Activated CD4-positive, alpha-beta T cell treated with anti-CD3 and anti-CD28 coated beads, Interleukin-10, Interleukin-2, amounts not matched to agents 100 ng/mL and 50 ng/mL, durations not matched to agents 16 hours and 8 hours (primary cell): ENCODE measurements around the gene GZMA.
A peak's percentile ranks its signal among the peaks of the same experiment; 100 is the strongest.
"Not testable (repeated sequence)": the region's sequence is repeated elsewhere in the genome, so short reads cannot be mapped to it uniquely, and the experiment has no call there.

Experiments used
- DNase-seq: peaks from one replicate; pipeline ENCODE4 v3.0.0-alpha.2; 2020

Gene GZMA

DNA sequence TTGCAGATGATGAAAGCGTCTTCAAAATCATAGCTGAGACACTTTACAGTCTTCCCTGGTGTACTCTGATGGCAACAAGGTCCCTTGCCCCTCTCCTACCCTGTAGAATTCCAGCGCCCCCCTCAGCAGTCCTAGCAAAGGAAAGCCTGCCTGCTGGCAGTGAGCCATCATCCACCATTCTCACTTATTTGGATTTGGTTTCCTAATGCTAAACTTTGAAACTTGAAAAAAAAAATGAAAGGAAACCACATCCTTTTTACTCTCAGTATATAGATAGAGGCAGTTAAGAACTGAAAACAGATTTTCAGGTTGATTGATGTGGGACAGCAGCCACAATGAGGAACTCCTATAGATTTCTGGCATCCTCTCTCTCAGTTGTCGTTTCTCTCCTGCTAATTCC is at the start of gene GZMA:
TSS of gene GZMA (plus strand) at position 299 of the 400 bp plus-strand sequence. CDS start at position 336, 37 bp downstream.
- DNase-seq: peak; percentile 71

DNA sequence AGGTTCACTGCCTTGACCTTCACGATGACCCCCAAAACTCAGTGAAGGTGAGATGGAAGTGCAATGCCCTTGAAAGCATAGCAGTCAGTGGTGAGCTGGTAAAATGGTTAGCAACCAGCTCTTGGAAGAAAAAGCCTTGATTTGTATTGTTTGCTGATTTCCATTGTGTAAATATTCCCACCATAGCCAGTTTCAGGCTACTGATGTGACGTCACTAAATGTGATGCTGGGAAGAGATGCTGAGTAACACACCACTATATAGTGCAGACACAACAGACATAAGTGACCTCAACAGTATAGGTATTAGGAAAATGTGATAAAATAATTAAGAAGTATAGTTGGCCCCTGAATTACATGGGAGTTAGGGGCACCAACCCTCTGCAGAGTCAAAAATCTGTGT is 47.3 kb upstream of the GZMA start:
- DNase-seq: no peak

DNA sequence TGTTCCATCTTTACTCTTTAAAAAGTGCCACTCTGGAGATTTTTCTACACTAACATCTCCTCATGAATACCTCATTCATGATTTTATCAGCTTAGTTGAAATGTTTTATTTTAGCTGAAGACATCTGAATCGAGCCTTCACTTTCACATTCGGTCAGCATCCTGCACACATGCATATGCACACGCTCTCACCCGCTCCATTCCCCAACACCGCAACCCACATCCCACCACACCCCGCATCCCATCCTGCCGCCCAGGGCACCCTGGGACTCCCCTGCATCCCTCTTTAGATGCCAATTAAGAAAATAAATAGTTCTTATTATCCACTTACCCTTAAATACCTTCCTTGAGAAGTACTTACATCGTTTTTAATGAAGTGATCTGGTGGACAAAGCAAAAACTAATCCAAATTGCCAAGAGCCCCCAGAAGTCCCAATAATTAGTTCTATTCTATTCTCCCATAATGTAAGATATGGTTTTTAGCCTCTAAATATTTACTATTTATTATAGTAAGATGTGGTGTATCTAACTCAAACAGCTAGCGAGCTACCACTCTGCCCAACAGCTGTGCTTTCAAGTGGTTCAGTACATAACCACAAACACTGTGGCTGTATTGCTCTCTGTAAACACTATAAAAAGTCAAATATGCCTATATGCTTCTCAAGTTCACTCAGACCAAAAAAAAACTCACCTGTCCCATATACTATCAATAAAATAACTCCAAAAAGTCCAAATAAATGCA is 40.2 kb upstream of the GZMA start:
- DNase-seq: peak; percentile 89

DNA sequence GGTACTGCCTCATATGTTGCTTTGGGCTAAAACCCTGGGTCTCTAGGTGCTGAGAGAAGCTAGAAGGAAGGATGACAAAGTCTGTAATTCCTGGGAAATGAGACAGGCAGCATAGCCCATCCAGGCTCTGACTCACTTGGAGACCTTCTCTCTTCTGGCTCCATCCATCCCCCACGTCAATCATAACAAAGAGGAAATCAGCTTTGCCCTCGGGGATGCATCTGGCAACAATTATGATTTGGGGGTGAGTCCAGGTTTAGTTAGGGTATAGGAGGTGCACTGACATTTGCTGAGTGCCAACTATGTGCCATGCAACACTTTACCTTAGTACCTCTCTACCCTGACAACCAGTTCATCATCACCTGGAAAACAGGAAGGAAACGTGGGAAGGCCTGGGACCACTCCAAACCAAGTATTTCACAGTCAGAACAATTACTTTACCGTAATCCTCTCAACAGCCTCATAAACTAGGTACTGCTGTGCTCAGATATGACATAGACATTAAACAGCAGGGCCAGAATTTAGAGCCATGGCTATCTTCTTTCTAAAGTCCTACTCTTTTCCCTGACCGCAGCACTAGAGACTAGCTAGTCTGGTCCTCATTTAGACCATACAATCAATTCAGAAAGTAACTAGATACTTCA is 39.1 kb upstream of the GZMA start:
- no peak for DNase-seq

DNA sequence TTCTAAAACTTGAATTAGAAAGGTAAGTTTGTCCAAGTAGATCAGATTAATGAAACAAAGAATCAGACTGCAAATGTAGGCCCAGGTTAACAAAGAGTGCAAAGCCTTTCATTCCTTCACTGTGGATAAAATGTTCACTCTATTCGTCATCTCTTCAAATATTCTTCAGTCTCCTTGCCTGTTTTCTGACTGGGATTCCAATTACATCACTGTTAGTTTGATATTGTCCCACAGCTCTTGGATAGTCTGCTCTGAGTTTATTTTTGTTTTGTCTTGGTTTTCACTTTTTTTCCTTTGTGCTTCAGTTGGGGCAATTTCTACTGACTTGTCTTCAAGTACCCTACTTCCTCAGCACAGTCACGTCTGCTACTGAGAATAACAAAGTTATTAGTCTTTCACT is 38.5 kb upstream of the GZMA start:
- no peak for DNase-seq

DNA sequence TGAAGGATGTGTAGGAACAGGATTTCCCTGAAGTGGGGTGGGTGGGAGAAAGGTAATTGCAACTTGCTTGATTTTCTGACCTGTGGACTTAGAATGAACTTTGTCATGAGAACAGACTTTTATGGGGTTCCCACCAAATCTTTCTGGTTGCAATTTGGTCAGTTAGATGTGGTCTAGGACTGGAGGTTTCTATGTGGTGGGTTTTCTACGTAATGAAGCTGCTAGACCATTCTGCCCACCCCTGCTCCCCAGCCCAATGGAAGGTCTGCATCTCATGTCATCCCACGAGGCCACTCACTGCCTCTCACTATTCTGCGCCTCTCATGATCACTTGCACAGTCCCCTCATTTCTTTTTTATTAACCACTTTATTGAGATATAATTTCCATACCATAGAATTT is 37.9 kb upstream of the GZMA start:
- no peak for DNase-seq

DNA sequence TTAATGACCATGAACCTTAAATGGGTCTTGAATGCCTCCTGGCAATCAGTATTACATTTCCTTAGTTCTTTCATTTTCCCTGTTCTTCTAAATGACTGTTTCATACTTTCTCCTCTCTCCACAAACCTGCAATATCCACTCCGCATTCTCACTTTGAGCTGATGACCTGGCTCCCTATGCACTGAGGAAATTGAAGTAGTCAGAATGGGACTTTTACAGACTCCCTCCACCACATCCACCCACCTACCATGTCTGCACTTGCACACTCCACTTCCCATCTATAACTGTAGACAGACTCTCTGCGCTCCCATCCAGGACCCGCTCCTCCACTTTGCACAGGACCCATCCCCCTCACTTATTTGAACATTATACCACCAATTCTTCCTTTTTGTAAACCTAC is 36.2 kb upstream of the GZMA start:
- DNase-seq: peak; percentile 58

DNA sequence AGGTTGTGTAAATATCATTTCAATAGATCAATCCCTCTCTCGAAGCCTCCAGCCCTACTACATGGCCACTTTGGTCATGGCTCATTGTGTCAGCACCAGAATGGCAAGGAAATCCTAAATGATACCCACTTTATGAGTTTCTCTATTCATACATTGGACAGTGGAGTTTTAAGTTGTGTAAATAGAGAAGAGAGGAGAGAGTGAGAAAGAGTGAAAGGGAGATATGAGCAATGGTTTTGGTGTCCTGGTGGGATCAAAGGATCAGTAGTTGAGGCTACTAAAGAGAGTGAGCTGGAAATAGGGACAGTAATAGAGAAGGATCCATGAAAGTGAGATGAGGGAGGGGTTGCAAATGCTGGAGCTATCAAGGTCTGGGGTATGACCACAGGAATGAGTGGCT is 31.5 kb upstream of the GZMA start:
- peak; percentile 54 for DNase-seq

DNA sequence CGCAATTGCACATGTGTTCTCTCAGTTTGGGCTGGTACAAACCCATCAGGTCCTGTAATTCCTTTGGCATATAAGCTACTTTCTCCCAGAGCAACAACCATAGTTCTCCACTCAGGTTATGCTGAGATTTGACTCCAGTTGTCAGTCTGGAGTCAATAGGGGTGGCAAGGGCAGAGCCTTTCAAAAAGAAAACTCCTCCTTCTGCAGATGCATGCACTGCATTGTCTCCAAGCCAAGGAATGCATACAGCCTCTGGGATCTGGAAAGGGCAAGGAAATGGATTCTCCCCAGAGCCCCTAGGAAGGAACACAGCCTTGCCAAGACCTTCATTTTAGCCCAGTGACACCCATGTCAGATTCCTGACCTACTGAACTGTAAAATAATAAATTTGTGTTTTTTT is 31.0 kb upstream of the GZMA start:
- no peak for DNase-seq

DNA sequence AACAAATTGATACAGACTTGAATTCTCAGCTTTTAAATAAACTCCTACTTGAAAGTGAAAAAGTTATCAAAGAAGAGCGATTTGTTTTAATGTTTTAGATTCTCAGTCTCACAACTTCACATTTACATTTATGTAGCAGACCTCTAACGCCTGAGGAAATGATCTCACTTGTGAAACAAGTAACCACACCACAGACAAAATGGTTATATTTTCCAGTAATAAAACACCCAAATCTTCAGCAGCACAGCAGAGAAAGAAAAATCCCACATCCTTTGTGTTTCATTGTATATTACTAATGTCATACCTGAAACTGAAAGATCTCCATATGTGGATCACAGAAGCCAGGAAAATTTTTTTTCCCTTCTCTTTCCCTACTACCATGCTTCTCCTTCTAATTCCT is 29.8 kb upstream of the GZMA start:
- peak; percentile 87 for DNase-seq

DNA sequence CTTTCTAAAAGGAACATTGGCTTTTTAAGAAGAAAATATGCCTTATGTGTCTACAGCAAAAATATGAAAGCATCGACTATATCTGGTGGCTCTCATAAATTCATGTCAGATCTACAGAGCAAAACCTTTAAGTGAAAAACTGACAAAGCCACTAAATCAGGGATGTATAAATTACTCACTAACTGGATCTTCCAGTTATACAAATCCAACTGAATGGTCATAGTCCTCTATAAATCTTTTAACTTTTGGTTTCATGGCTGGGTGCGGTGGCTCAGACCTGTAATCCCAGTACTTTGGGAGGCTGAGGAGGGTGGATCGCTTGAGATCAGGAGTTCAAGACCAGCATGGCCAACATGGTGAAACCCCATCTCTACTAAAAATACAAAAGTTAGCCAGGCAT is 29.2 kb upstream of the GZMA start:
- peak; percentile 38 for DNase-seq

DNA sequence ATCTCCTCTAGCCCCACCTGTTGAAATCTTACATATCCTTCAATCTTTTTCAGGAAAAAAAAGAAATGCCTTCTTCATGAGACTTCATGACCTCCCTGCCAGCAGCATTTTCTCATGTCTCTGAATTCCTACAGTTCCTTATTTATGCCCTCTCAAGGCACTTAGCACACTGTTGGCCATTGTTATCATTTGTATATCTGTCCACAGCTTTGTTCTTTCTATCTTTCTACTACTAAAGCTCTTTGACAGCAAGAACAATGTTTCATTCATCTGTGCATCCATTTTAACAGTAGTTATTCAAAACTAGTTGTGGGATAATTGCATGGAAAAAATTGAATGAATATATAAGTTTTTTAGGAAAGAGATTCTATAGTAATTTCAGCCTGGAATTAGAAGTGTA is 20.9 kb upstream of the GZMA start:
- no peak for DNase-seq

DNA sequence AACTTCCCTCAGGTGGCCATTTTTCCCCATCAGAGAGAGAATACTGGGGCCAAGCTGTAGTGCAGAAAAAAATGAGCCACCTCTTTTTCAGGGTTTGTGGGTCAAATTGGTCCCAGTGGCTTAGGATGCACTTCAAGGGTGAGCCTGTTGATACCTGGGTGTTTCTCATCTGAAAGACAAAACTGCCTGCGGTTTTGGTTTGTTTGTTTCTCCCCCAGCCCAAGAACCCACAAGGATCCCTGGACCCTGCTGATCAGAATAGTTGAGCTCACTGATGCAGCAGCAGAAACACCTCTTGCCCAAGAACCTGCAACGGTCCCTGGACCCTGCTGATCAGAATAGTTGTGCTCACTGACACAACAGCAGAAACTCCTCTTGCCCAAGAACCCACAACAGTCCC is 13.1 kb upstream of the GZMA start:
- not testable (repeated sequence) for DNase-seq

DNA sequence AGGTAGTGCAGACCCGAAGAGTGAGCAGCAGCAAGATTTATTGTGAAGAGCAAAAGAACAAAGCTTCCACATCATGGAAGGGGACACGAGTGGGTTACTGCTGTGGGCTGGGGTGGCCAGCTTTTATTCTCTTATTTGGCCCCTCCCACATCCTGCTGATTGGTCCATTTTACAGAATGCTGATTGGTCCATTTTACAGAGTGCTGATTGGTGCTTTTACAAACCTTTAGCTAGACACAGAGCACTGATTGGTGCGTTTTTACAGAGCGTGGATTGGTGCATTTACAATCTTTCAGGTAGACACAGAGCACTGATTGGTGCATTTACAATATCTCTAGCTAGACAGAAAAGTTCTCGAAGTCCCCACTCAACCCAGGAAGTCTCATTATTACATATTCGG is 11.4 kb upstream of the GZMA start:
- DNase-seq: not testable (repeated sequence)

DNA sequence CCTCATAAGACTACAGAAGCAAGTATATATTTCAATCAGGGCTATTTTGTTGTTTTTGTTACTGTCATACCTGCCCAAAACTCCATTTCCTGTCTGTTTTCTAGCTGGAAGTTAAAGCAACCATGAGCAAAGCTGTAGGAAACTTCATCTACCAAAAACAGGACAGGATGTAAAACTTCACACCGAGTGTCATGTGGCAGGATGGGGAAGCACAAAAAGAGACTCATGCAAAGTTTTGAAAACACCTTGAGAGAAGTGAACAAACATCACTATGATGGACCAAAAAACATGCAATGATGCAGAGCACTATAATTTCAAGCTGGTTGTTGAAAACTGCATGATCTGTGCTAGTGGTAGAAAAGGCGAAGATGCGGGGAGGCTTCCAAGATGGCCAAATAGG is 6.3 kb upstream of the GZMA start:
- DNase-seq: peak; percentile 55

DNA sequence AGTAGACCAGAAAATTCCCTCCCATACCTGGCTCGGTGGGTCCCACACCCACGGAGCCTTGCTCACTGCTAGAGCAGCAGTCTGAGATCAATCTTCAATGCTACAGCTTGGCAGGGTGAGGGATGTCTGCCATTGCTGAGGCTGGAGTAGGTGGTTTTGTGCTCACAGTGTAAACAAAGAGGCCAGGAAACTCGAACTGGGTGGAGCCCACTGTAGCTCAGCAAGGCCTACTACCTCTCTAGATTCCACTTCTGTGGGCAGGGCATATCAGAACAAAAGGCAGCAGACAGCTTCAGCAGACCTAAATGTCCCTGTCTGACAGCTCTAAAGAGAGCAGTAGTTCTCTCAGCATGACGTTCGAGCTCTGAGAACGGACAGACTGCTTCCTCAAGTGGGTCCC is 5.6 kb upstream of the GZMA start:
- DNase-seq: peak; percentile 27

DNA sequence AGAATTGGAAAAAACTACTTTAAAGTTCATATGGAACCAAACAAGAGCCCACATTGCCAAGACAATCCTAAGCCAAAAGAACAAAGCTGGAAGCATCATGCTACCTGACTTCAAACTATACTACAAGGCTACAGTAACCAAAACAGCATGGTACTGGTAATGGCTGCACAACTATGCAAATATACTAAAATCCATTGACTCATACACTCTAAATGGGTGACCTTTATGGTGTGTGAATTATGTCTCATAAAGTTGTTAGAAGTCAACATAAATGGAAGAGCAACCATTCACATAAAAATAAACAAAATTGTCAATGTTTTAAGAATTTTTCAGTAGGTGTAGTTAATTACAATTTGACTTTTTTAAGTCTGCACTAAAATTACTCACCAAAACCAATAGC is 1.3 kb upstream of the GZMA start:
- not testable (repeated sequence) for DNase-seq

DNA sequence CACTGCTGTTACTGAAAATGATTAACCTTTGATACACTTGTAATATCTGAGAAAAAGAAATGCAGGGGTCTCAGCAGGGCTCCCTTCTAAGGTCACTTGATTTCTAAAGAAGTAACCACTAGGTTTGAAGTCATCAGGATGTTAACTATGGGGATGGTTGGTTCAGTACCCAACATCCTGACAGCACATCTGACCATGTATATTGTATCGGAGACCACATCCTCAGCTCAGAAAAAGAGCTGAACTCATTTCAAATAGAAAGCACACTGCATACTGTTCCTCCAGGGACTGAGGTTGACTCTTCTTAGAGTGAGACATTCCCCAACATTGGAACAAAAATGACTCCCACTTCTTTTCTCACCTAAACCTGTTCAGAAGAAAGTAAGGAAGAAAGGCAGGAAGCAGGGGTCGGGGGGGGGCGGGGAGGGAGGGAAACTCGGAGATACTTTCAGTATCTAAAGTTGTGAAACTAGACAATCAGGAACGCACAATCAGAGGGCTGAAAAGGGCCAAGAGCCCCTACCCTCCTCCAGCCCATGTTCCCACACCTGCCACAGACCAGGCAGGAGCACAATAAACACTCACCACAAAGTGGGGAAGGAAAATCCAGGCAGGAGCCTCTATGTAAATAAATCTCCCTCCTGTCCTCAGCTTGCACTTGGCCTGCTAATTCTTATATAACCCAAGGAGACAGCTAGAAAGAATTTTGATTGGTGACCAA is 730 bp upstream of the GZMA start:
- peak; percentile 72 for DNase-seq

DNA sequence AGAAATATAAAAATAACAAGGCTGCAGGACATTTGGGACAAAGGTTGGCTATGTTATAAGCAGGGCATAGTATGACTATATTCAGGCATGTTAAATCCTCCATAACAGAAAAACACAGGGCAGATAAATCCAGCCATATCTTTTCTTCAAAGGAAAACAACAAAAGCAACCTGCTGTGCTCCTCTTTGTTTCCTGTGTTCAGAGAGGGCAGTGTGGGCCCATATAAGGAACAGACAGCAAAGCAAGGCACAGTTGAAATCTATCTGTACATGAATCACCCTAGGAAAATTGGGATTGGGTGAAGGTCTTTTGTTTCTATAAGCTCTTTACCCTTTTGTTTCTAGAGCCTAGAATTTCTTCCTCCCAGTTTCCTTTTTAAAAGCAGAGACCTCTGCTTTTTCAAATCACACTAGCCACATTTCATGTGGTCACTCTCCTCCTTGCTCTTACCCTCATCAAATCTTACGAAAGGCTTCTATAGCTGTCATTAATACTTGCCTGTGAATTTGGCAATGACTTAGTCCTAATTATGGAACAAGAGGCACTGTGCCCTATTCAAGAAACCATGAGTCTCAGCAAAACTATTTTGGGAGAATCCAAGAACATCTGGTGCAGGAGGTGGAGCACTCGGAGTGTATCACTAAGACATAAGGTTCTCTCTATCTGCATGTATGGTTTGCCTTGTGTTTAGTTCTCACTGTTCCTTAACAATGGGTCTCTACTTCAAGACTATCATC is 1.8 kb downstream of the GZMA start:
- DNase-seq: no peak

DNA sequence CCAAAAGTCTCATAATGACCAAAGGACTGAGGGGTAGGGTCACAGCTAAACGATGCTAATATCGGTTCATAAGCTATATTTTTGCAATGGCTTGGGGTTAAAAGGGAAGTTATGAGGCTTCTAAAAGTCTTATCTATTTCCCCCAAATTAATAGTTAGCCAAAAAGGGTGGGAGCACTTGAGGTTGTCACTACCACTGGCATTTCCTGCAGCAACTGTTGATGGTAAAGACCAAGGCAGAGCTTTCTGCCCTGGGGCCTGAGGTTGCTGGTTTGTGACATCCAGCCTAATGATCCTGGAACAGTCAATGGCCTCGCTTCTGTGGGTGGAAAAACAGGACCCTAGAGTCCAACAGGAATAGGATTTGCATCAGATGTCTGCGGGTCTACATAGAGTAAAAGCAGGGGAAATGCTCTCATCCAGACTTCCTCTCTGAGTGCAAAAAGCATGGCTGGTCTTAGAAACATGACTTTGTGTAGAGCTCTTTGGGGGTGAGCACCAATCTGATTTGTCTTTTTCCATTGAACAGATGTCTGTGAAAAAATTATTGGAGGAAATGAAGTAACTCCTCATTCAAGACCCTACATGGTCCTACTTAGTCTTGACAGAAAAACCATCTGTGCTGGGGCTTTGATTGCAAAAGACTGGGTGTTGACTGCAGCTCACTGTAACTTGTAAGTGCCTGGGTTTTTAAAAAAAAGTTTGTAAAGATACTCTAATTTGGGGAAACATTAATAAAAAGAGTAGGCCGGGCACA is 2.7 kb downstream of the GZMA start:
- DNase-seq: no peak

DNA sequence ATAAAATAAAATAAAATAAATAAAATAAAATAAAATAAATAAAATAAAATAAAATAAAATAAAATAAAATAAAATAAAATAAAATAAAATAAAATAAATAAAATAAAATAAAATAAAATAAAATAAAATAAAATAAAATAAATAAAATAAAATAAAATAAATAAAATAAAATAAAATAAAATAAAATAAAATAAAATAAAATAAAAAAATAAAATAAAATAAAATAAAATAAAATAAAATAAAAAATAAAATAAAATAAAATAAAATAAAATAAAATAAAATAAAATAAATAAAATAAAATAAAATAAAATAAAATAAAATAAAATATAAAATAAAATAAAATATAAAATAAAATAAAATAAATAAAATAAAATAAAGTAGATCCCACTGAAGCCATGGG is 3.5 kb downstream of the GZMA start:
- not testable (repeated sequence) for DNase-seq

DNA sequence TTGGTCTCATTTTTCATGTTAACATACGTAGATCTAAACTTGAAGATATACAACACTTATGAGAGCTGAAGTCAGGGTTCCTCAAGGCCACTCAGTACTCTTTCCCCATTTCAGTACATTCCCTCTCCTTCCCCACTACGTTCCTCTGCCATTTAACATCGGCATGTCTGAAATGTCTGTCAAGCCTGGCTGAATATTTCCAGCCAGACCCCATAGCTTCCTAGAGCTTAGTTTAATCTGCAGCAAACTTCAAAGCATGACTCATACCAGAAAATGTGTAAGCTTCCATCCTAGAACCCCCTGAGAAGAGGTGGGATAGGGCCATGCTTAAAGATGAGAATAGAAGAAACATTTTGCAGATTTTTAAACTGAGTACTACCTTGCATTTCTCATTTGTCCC is 6.2 kb downstream of the GZMA start:
- no peak for DNase-seq

DNA sequence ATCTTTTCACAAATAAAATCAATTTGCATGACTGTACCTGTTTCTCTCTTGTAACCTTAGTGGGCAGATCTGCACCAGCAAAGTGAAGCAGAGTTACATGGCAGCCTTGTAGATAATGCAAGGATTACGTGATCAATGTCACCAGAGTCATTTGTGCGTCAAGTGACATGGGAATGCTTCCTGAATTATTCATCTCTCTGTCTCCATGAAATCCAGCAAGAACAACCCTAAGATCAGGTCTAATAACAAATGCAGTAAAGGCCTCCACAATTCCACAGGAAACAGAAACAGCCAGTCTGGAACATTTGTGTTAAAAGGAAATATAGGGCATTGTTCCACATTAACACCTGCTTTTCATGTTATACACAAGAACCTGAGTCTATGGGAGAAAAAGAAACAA is 7.8 kb downstream of the GZMA start:
- DNase-seq: no peak
